H9 (cell line): ENCODE results near the gene HSPA6. TPM values are rescaled to one million over a fixed set of nuclear protein-coding genes. Genes with fewer than 3 reads are reported as not detected.
"Not testable (repeated sequence)": the region's sequence is repeated elsewhere in the genome, so short reads cannot be mapped to it uniquely, and the experiment has no call there.

ENCODE experiments used
- DNase-seq: peaks from one replicate; pipeline ENCODE4 v3.0.0-alpha.2; 2017
- H2AFZ ChIP-seq: one replicate; pipeline ENCODE4 v1.6.1; 2013; ENCODE audit warnings: mild to moderate bottlenecking, low read length, control low read depth, moderate library complexity
- H2AK5ac ChIP-seq: 2 replicates; pipeline ENCODE4 v1.6.1; 2013; ENCODE audit warnings: low read length, control low read depth, mixed read lengths; ENCODE audit not compliant: insufficient read length
- H2BK120ac ChIP-seq: one replicate; pipeline ENCODE4 v1.6.1; 2013; ENCODE audit warnings: low read depth, mild to moderate bottlenecking, low read length, control low read depth, inconsistent platforms; ENCODE audit not compliant: poor library complexity, severe bottlenecking
- H2BK12ac ChIP-seq: 2 replicates; pipeline ENCODE4 v1.6.1; 2013; ENCODE audit warnings: low read length, control low read depth, mixed read lengths, low read depth; ENCODE audit not compliant: insufficient read length
- H2BK15ac ChIP-seq: 2 replicates; pipeline ENCODE4 v1.6.1; 2013; ENCODE audit warnings: low read depth, low read length, control low read depth
- H2BK20ac ChIP-seq: one replicate; pipeline ENCODE4 v1.6.1; 2013; ENCODE audit warnings: low read depth, mild to moderate bottlenecking, low read length, control low read depth, inconsistent platforms; ENCODE audit not compliant: poor library complexity, severe bottlenecking
- H2BK5ac ChIP-seq: 2 replicates; pipeline ENCODE4 v1.6.1; 2013; ENCODE audit warnings: low read length, control low read depth, mixed read lengths; ENCODE audit not compliant: insufficient read length
- H3K14ac ChIP-seq: 2 replicates; pipeline ENCODE4 v1.6.1; 2013; ENCODE audit warnings: low read length, control low read depth; ENCODE audit not compliant: insufficient read depth
- H3K18ac ChIP-seq: 2 replicates; pipeline ENCODE4 v1.6.1; 2013; ENCODE audit warnings: low read depth, mild to moderate bottlenecking, mixed read lengths, low read length, control low read depth; ENCODE audit not compliant: insufficient read length
- H3K23ac ChIP-seq: 2 replicates; pipeline ENCODE4 v1.6.1; 2013; ENCODE audit warnings: low read length, control low read depth, mixed read lengths, low read depth; ENCODE audit not compliant: insufficient read length
- H3K23me2 ChIP-seq: 2 replicates; pipeline ENCODE4 v1.6.1; 2013; ENCODE audit warnings: low read depth, mild to moderate bottlenecking, mixed read lengths, low read length, control low read depth; ENCODE audit not compliant: insufficient read length, poor library complexity, severe bottlenecking
- H3K27ac ChIP-seq: 2 replicates; pipeline ENCODE4 v1.5.1; 2013; ENCODE audit warnings: low read length, control low read depth, mixed read lengths, low read depth; ENCODE audit not compliant: insufficient read length
- H3K27me3 ChIP-seq: 2 replicates; pipeline ENCODE4 v1.6.1; 2013; ENCODE audit warnings: low read length, control low read depth, inconsistent platforms; ENCODE audit not compliant: insufficient read depth
- H3K4ac ChIP-seq: 2 replicates; pipeline ENCODE4 v1.6.1; 2013; ENCODE audit warnings: low read depth, mild to moderate bottlenecking, control low read depth, inconsistent platforms, low read length, moderate library complexity
- H3K4me1 ChIP-seq: 2 replicates; pipeline ENCODE4 v1.6.1; 2013; ENCODE audit warnings: low read length, control low read depth, inconsistent platforms; ENCODE audit not compliant: insufficient read depth
- H3K4me2 ChIP-seq: 2 replicates; pipeline ENCODE4 v1.6.1; 2013; ENCODE audit warnings: low read length, control low read depth, mixed read lengths; ENCODE audit not compliant: insufficient read length, insufficient read depth
- H3K56ac ChIP-seq: 2 replicates; pipeline ENCODE4 v1.6.1; 2013; ENCODE audit warnings: low read depth, mild to moderate bottlenecking, mixed read lengths, low read length, control low read depth; ENCODE audit not compliant: insufficient read length
- H3K79me1 ChIP-seq: 2 replicates; pipeline ENCODE4 v1.6.1; 2013; ENCODE audit warnings: low read depth, mild to moderate bottlenecking, moderate library complexity, low read length, control low read depth, inconsistent platforms; ENCODE audit not compliant: insufficient read depth, poor library complexity, severe bottlenecking
- H3K79me2 ChIP-seq: 2 replicates; pipeline ENCODE4 v1.6.1; 2013; ENCODE audit warnings: low read length, control low read depth, inconsistent platforms; ENCODE audit not compliant: insufficient read depth
- H3K9ac ChIP-seq: 2 replicates; pipeline ENCODE4 v1.6.1; 2013; ENCODE audit warnings: low read length, control low read depth, mixed read lengths; ENCODE audit not compliant: insufficient read length; ENCODE audit errors: extremely low read depth
- H3K9me3 ChIP-seq: one replicate; pipeline ENCODE4 v1.6.1; 2013; ENCODE audit warnings: low read depth, low read length, inconsistent platforms; ENCODE audit not compliant: control insufficient read depth
- H3T11ph ChIP-seq: one replicate; pipeline ENCODE4 v1.6.1; 2013; ENCODE audit warnings: mild to moderate bottlenecking, low read length, control low read depth, inconsistent platforms
- H4K20me1 ChIP-seq: one replicate; pipeline ENCODE4 v1.6.1; 2013; ENCODE audit not compliant: control insufficient read depth, insufficient read length, insufficient read depth
- H4K5ac ChIP-seq: 2 replicates; pipeline ENCODE4 v1.6.1; 2013; ENCODE audit warnings: low read depth, mild to moderate bottlenecking, mixed read lengths, low read length, control low read depth; ENCODE audit not compliant: insufficient read length
- H4K8ac ChIP-seq: replicated peaks from 2 replicates; pipeline ENCODE4 v1.6.1; 2013; ENCODE audit warnings: low read length, control low read depth, mixed read lengths, low read depth; ENCODE audit not compliant: insufficient read length
- H4K91ac ChIP-seq: 2 replicates; pipeline ENCODE4 v1.6.1; 2013; ENCODE audit warnings: low read depth, mild to moderate bottlenecking, moderate library complexity, mixed read lengths, low read length, control low read depth; ENCODE audit not compliant: insufficient read length
- H3K27ac Mint-ChIP-seq, 3 experiments: 2 replicates in 2 of 3; 3 replicates in 1 of 3; pipeline ENCODE4 v1.8.0; 2020 to 2021; ENCODE audit warnings: mixed read lengths in 3 of 3, mild to moderate bottlenecking in 1 of 3, moderate library complexity in 1 of 3
- H3K27me3 Mint-ChIP-seq: 2 replicates; pipeline ENCODE4 v1.8.0; 2021; ENCODE audit warnings: low read depth, mild to moderate bottlenecking, moderate library complexity, mixed read lengths
- H3K36me3 Mint-ChIP-seq, 3 experiments: 2 replicates in 2 of 3; 3 replicates in 1 of 3; pipeline ENCODE4 v1.8.0; 2020 to 2021; ENCODE audit warnings: low read depth in 3 of 3, mixed read lengths in 3 of 3; ENCODE audit not compliant: insufficient read depth in 1 of 3
- H3K4me1 Mint-ChIP-seq, 2 experiments: 2 replicates each; pipeline ENCODE4 v1.8.0; 2020; ENCODE audit warnings: mixed read lengths in 2 of 2
- H3K4me3 Mint-ChIP-seq, 2 experiments: 2 replicates in 1 of 2; 3 replicates in 1 of 2; pipeline ENCODE4 v1.8.0; 2020 to 2021; ENCODE audit warnings: mild to moderate bottlenecking in 2 of 2, mixed read lengths in 2 of 2, moderate library complexity in 1 of 2
- H3K9me3 Mint-ChIP-seq, 2 experiments: 2 replicates in 1 of 2; 3 replicates in 1 of 2; pipeline ENCODE4 v1.8.0; 2020; ENCODE audit warnings: mild to moderate bottlenecking in 2 of 2, mixed read lengths in 2 of 2, moderate library complexity in 1 of 2
- WGBS: extraction: QIAGEN DNeasy Blood & Tissue Kit; methylation state at CpG from one replicate; pipeline ENCODE4 v1.1.7; 2013; ENCODE audit warnings: missing lambda C conversion rate, low lambda C conversion rate, mixed read lengths; ENCODE audit not compliant: insufficient read length; ENCODE audit errors: extremely low coverage; 5-methylcytosine and 5-hydroxymethylcytosine counted together
- total RNA-seq: library from RNA; stranded (reverse); gene quantifications from 2 replicates; pipeline ENCODE4 v1.2.1, GENCODE V29; 2021

The HSPA6 gene
- total RNA-seq, 1 experiment from 2014 or later, result not detected

DNA sequence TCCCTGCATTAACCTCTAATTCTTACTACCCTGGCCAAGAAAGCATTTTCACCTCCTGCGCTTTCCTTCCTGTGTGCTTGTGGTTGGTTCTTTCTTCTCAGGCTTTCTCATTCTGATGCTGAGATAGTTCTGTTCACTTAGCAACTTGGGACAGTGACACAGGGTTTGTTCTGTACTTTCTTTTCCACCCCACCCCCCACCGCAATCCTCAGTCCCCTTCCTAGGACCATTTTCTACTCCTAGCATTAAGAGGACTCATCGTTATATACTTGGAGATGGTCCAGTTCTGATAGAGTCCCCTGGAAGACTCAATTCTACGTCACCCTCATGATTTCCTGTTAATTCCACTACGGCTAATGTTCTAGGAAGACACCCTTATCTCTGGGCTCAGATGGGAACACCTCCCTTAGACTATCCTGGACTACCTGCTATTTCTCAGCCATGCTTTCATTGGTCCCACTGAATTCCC lies 17.8 kb downstream of the HSPA6 start:
- not testable (repeated sequence) for H4K20me1 ChIP-seq, H4K91ac ChIP-seq, H3K23me2 ChIP-seq, H3K9me3 ChIP-seq, H3K23ac ChIP-seq, H3K36me3 Mint-ChIP-seq, H3K79me1 ChIP-seq, H2BK15ac ChIP-seq, H4K5ac ChIP-seq, H3K4me1 ChIP-seq, H3K4me2 ChIP-seq, H3K4me1 Mint-ChIP-seq, H4K8ac ChIP-seq, H3K56ac ChIP-seq, H3K27ac ChIP-seq, H2BK12ac ChIP-seq, H3K27me3 ChIP-seq, H3K4me3 Mint-ChIP-seq, H2BK5ac ChIP-seq, H3K27ac Mint-ChIP-seq, H2AFZ ChIP-seq, H3K18ac ChIP-seq, H3K79me2 ChIP-seq, H2AK5ac ChIP-seq, H3K4ac ChIP-seq, H3K9ac ChIP-seq, H3T11ph ChIP-seq, H2BK20ac ChIP-seq, H2BK120ac ChIP-seq, DNase-seq, H3K14ac ChIP-seq
- Mint-ChIP-seq H3K27me3 (peaks cover 27% of the 10 kb centered on the region), H3K9me3 (peaks cover 12 to 15% of the 10 kb centered on the region in 2 experiments)
- no CpG with 5 or more reads among the region's 5 CpGs for WGBS

- H4K91ac ChIP-seq, H3K9ac ChIP-seq, H3K9me3 ChIP-seq, H2BK15ac ChIP-seq, H4K5ac ChIP-seq, H3K4me1 ChIP-seq, H4K8ac ChIP-seq, H3T11ph ChIP-seq, H2BK120ac ChIP-seq, H3K4ac ChIP-seq, H2BK20ac ChIP-seq, H3K79me1 ChIP-seq, H3K36me3 Mint-ChIP-seq, H2BK12ac ChIP-seq, H3K56ac ChIP-seq, H4K20me1 ChIP-seq, H3K4me3 Mint-ChIP-seq, H3K23me2 ChIP-seq, H2AFZ ChIP-seq, H2AK5ac ChIP-seq, H3K27ac ChIP-seq, H3K18ac ChIP-seq, H3K4me1 Mint-ChIP-seq, H3K14ac ChIP-seq, DNase-seq, H3K79me2 ChIP-seq, H3K27ac Mint-ChIP-seq, H3K4me2 ChIP-seq, H3K27me3 ChIP-seq, H2BK5ac ChIP-seq, H3K9me3 Mint-ChIP-seq, H3K23ac ChIP-seq: not testable (repeated sequence)
- no CpG with 5 or more reads among the region's 1 CpG for WGBS
- peaks cover 27% of the 10 kb centered on the region for H3K27me3 Mint-ChIP-seq
Measured at GRCh38 chr1:161543125-161543524, 18.8 kb downstream of the HSPA6 start.
